DOHH2 (cell line): ENCODE measurements around the gene CARD10.

Experiments
- CTCF ChIP-seq: fragments of 200-600 bp; sonication (generic); IDR thresholded peaks from one replicate; pipeline ENCODE4 v1.5.1; 2014; ENCODE audit warnings: antibody characterized with exemption, mild to moderate bottlenecking, low read depth, low read length; ENCODE audit not compliant: poor library complexity, severe bottlenecking
- EZH2phosphoT487 ChIP-seq: fragments of 200-600 bp; sonication (generic); IDR thresholded peaks from 2 replicates; pipeline ENCODE4 v1.6.1; 2017; ENCODE audit warnings: borderline replicate concordance, mild to moderate bottlenecking, antibody characterized with exemption, low read length, moderate library complexity, mixed read lengths

DNA sequence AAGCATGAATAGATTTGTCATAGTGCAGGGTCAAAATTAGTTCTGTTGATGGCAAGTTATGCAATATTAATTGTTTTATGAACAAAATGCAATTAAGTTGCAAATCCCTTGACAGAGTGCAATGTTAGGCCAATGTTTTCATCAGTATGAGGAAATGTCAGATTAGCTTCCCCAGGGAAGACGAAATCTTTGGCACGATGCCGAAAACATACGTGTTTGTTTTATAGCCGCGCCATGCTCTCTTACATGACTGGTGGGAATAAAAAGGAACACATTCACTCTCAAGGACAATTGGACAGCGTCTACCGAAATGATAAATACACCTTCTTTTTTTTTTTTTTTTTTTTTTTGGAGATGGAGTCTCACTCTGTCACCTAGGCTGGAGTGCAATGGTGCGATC, 60.0 kb downstream of the CARD10 start:
- no peak for TF ChIP-seq CTCF
- TF ChIP-seq EZH2phosphoT487: no peak
